ENCODE results near the gene SPTBN1. TPM values are rescaled to one million over a fixed set of nuclear protein-coding genes. Genes with fewer than 3 reads are reported as not detected.

Gene SPTBN1
- polyA plus RNA-seq, 2 of the 4 experiments (the other 2 are of a cell fraction): 105 to 126 TPM

DNA sequence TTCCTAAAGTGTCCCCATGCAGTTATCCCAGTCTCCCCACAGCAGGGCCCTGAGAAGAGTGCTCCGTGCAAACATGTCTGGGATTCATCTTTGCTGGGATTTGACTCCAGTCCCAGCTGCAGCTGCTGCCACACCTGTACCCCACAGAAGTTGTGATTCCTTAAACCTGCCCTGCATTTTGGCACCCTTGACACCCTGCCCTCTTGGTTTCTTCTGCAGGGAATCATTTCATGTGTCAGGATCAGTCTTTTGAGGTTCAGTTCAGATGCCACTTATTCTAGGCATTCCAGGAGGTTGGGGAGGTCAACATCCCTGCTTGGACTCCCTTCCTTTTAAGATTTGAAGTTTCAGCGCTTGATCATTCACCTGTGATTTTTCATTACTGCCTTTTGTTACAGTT lies 108.3 kb downstream of the SPTBN1 start:
- DNase-seq (ENCODE audit: low read depth in 1 of 2, low spot score in 1 of 2) (no peak), FAIRE-seq (no peak), ATAC-seq (no peak)
- peak overlapping the region; percentile 51 for H3K4me2 ChIP-seq
- H3K9me3 ChIP-seq: no peaks in the 10 kb centered on the region
- peaks cover 84% of the 10 kb centered on the region for H3K4me1 ChIP-seq
- CTCF ChIA-PET: interaction anchor here (0.8 to 11.4 kb wide), 2 partner anchors 41 to 97 kb away, joined by 3 to 91 read pairs; no protein-coding TSS in a partner anchor
- peak overlapping the region; percentile 13 to 64; a peak in 4 of 6 replicates for H3K27ac ChIP-seq
- POLR2A ChIA-PET: no interaction called here
- H3K4me3 ChIP-seq: no peak overlapping the region
- TF ChIP-seq POLR2AphosphoS2 (conservative IDR thresholded peaks at IDR 0.05; ENCODE audit: low read length): no peak
- TF ChIP-seq, protein P1, sequence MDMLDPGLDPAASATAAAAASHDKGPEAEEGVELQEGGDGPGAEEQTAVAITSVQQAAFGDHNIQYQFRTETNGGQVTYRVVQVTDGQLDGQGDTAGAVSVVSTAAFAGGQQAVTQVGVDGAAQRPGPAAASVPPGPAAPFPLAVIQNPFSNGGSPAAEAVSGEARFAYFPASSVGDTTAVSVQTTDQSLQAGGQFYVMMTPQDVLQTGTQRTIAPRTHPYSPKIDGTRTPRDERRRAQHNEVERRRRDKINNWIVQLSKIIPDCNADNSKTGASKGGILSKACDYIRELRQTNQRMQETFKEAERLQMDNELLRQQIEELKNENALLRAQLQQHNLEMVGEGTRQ (IDR thresholded peaks at IDR 0.05): no peak
- TF ChIP-seq HOXA7 (CRISPR knock-in tag; IDR thresholded peaks at IDR 0.05): no peak
- TF ChIP-seq CBX8 (IDR thresholded peaks at IDR 0.05): no peak
- 93% methylated on average over 2 of the region's 2 CpGs for whole genome bisulfite sequencing (ENCODE audit: missing lambda C conversion rate)

DNA sequence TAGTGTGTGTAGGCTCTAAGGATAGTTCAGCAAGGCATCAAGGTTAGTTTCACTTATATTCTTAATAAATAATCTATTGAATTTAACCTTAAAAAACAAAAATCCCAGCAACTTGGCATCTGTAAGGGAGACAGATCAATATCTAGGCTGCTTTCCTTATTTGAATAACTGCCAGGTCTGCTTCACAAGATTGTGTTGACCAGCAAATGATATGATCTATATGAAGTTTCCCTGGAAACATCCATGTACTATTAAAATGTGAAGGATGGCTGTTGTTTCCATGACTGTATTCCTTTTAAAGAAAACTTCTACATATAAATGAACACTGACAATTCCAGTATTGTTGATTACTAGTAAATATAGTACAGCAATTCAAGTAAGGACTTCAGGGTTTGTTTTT lies 109.4 kb downstream of the SPTBN1 start:
- DNase-seq (ENCODE audit: low read depth in 1 of 2, low spot score in 1 of 2) (no peak), FAIRE-seq (no peak), ATAC-seq (no peak)
- Histone ChIP-seq H3K9me3 (no peaks in the 10 kb centered on the region), H3K4me2 (peak overlapping the region; percentile 51), H3K27ac (peak overlapping the region in 1 of 2 experiments; percentile 64; a peak in 3 of 6 replicates), H3K4me1 (peaks cover 96% of the 10 kb centered on the region), H3K4me3 (no peak overlapping the region)
- POLR2A ChIA-PET: interaction anchor here (0.8 kb wide), 1 partner anchor 8 kb away, joined by 6 read pairs; no protein-coding TSS in a partner anchor
- CTCF ChIA-PET: interaction anchor here (0.8 to 11.4 kb wide), 4 partner anchors 11 to 68 kb away, joined by 3 to 91 read pairs (median 4); no protein-coding TSS in a partner anchor
- TF ChIP-seq TFCP2L1 (CRISPR knock-in tag; IDR thresholded peaks at IDR 0.05) (no peak), HEYL (CRISPR knock-in tag; IDR thresholded peaks at IDR 0.05) (no peak), CHD4 (IDR thresholded peaks at IDR 0.05; ENCODE audit: borderline replicate concordance) (no peak), POLR2AphosphoS2 (conservative IDR thresholded peaks at IDR 0.05; ENCODE audit: low read length) (no peak), NFE2L2 (conservative IDR thresholded peaks at IDR 0.05; ENCODE audit: low read length) (no peak), EHF (CRISPR knock-in tag; IDR thresholded peaks at IDR 0.05) (no peak), MYC (IDR thresholded peaks at IDR 0.05; ENCODE audit: borderline replicate concordance, low read length) (no peak), FOXS1 (CRISPR knock-in tag; IDR thresholded peaks at IDR 0.05) (no peak), ZNF302 (CRISPR knock-in tag; IDR thresholded peaks at IDR 0.05) (no peak), JUN (IDR thresholded peaks at IDR 0.05) (no peak), HDAC2 (IDR thresholded peaks at IDR 0.05) (no peak), RCOR1 (IDR thresholded peaks at IDR 0.05; ENCODE audit: low read depth, low read length) (no peak)
- TF ChIP-seq, protein P2, sequence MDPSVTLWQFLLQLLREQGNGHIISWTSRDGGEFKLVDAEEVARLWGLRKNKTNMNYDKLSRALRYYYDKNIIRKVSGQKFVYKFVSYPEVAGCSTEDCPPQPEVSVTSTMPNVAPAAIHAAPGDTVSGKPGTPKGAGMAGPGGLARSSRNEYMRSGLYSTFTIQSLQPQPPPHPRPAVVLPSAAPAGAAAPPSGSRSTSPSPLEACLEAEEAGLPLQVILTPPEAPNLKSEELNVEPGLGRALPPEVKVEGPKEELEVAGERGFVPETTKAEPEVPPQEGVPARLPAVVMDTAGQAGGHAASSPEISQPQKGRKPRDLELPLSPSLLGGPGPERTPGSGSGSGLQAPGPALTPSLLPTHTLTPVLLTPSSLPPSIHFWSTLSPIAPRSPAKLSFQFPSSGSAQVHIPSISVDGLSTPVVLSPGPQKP (IDR thresholded peaks at IDR 0.05; ENCODE audit: low read depth, low read length): no peak
- TF ChIP-seq, protein P3, sequence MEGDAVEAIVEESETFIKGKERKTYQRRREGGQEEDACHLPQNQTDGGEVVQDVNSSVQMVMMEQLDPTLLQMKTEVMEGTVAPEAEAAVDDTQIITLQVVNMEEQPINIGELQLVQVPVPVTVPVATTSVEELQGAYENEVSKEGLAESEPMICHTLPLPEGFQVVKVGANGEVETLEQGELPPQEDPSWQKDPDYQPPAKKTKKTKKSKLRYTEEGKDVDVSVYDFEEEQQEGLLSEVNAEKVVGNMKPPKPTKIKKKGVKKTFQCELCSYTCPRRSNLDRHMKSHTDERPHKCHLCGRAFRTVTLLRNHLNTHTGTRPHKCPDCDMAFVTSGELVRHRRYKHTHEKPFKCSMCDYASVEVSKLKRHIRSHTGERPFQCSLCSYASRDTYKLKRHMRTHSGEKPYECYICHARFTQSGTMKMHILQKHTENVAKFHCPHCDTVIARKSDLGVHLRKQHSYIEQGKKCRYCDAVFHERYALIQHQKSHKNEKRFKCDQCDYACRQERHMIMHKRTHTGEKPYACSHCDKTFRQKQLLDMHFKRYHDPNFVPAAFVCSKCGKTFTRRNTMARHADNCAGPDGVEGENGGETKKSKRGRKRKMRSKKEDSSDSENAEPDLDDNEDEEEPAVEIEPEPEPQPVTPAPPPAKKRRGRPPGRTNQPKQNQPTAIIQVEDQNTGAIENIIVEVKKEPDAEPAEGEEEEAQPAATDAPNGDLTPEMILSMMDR (IDR thresholded peaks at IDR 0.05): no peak
- TF ChIP-seq, protein P4, sequence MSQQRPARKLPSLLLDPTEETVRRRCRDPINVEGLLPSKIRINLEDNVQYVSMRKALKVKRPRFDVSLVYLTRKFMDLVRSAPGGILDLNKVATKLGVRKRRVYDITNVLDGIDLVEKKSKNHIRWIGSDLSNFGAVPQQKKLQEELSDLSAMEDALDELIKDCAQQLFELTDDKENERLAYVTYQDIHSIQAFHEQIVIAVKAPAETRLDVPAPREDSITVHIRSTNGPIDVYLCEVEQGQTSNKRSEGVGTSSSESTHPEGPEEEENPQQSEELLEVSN (IDR thresholded peaks at IDR 0.05; ENCODE audit: borderline replicate concordance, low read depth): no peak
- TF ChIP-seq, protein P5, sequence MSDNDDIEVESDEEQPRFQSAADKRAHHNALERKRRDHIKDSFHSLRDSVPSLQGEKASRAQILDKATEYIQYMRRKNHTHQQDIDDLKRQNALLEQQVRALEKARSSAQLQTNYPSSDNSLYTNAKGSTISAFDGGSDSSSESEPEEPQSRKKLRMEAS (IDR thresholded peaks at IDR 0.05): no peak
- TF ChIP-seq, protein P6, sequence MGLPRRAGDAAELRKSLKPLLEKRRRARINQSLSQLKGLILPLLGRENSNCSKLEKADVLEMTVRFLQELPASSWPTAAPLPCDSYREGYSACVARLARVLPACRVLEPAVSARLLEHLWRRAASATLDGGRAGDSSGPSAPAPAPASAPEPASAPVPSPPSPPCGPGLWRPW (IDR thresholded peaks at IDR 0.05): no peak
